CD1c-positive myeloid dendritic cell (primary cell): ENCODE measurements around the gene SPPL2B.

Experiments used
- DNase-seq: peaks from one replicate; pipeline ENCODE4 v3.0.0-alpha.2; 2016; ENCODE audit errors: extremely low spot score

The SPPL2B gene

GRCh38 chr19:2300533-2300932, 28.0 kb upstream of the SPPL2B start:
- DNase-seq: no peak

- peak; percentile 51 for DNase-seq
Observed at GRCh38 chr19:2302319-2303210, 25.9 kb upstream of the SPPL2B start.

- no peak for DNase-seq
Observed at GRCh38 chr19:2303211-2303798, 25.2 kb upstream of the SPPL2B start.

- DNase-seq: no peak
Observed at GRCh38 chr19:2305452-2306280, 22.8 kb upstream of the SPPL2B start.

- no peak for DNase-seq
Observed at GRCh38 chr19:2306281-2306806, 22.1 kb upstream of the SPPL2B start.

GRCh38 chr19:2306971-2307370, 21.5 kb upstream of the SPPL2B start:
- no peak for DNase-seq

- DNase-seq: no peak
Observed at GRCh38 chr19:2307518-2308012, 20.9 kb upstream of the SPPL2B start.

GRCh38 chr19:2308114-2308556, 20.3 kb upstream of the SPPL2B start, which contains the start of gene LINGO3:
TSS of gene LINGO3 (minus strand) at chr19:2308154. CDS start at chr19:2291776, 16,378 bp downstream.
- no peak for DNase-seq

- DNase-seq: no peak
Observed at GRCh38 chr19:2309734-2310362, 18.6 kb upstream of the SPPL2B start.

GRCh38 chr19:2311093-2311492, 17.4 kb upstream of the SPPL2B start:
- no peak for DNase-seq

- no peak for DNase-seq
Observed at GRCh38 chr19:2312820-2313501, 15.5 kb upstream of the SPPL2B start.

- no peak for DNase-seq
Observed at GRCh38 chr19:2315121-2315817, 13.2 kb upstream of the SPPL2B start.

GRCh38 chr19:2315818-2316353, 12.6 kb upstream of the SPPL2B start:
- peak; percentile 92 for DNase-seq

GRCh38 chr19:2317300-2317699, 11.2 kb upstream of the SPPL2B start:
- no peak for DNase-seq

- DNase-seq: no peak
Observed at GRCh38 chr19:2317756-2318155, 10.7 kb upstream of the SPPL2B start.

- no peak for DNase-seq
Observed at GRCh38 chr19:2318923-2319322, 9.6 kb upstream of the SPPL2B start.

- no peak for DNase-seq
Observed at GRCh38 chr19:2319551-2319950, 8.9 kb upstream of the SPPL2B start.

GRCh38 chr19:2320049-2320448, 8.4 kb upstream of the SPPL2B start:
- DNase-seq: no peak

- no peak for DNase-seq
Observed at GRCh38 chr19:2320939-2321338, 7.5 kb upstream of the SPPL2B start.
